Skin epidermis (tissue), 12 donors: ENCODE measurements around the gene MTG2.
"Not testable (repeated sequence)": the region's sequence is repeated elsewhere in the genome, so short reads cannot be mapped to it uniquely, and the experiment has no call there.

Source experiments
- H3K27ac ChIP-seq, 21 experiments: fragments of 200-600 bp; sonication (generic) in 11 of 21; one replicate each; pipeline ENCODE4 v1.5.0; 2020; ENCODE audit warnings: mild to moderate bottlenecking in 3 of 21, inconsistent platforms in 2 of 21, moderate library complexity in 2 of 21
- H3K4me3 ChIP-seq, 7 experiments: fragments of 200-600 bp; sonication (generic) in 2 of 7; one replicate each; pipeline ENCODE4 v1.5.0; 2020; ENCODE audit warnings: inconsistent platforms in 2 of 7, mild to moderate bottlenecking in 2 of 7, moderate library complexity in 1 of 7

The MTG2 gene

DNA sequence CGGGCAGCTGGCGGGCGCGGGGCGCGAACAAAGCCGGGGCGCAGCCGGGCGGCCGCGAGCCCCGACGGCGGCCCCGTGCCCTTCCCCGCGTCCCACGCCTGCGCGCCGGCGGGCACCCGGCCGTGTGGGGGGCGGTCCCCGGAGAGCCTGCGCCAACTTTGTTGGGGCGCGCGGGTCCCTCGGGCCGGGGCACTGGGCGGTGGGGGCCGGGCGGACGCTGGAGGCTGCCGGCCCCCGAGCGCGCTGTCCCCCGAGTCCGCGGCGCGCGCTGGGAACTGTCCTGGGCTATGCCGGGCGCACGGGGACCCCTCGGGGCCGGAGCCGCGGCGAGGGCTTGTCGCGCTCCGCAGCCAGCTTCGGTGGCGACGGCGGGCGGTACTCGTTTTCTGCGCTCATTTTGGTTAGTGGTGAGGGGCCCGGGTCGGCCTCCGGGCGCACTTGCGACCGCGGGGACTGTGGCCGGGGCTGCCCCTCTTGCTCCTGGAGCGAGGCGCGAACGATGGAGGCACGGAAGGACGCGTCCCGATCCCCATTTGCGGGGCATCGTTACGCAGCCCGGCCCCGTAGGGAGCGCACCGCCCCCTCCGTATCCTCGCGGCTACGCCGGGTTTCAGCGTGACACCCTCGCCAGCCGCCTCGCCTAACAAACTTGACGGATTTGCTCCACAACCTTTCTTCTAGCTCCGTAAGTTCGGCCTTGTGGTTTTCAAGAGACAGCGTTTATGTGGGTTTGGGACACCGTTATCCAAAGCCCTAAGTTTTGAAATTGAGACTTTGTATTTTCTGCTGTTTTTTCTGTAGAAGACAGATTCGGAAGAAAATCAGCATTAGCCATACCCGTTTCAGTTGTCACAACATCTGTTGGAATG, 38.6 kb upstream of the MTG2 start:
- Histone ChIP-seq H3K27ac (peak overlapping the region in 19 of 21 experiments; percentile 20 to 100 (median 92)), H3K4me3 (peak overlapping the region; percentile 62 to 97 (median 91))

- no peak overlapping the region for H3K4me3 ChIP-seq
- no peak overlapping the region for H3K27ac ChIP-seq
Measured at GRCh38 chr20:62145688-62146018, 37.2 kb upstream of the MTG2 start.

- Histone ChIP-seq H3K4me3 (no peak overlapping the region), H3K27ac (no peak overlapping the region)
Measured at GRCh38 chr20:62146019-62146755, 36.6 kb upstream of the MTG2 start.

GRCh38 chr20:62147125-62147524, 35.7 kb upstream of the MTG2 start:
- no peak overlapping the region for H3K27ac ChIP-seq
- no peak overlapping the region for H3K4me3 ChIP-seq

GRCh38 chr20:62147528-62147927, 35.3 kb upstream of the MTG2 start:
- Histone ChIP-seq H3K4me3 (no peak overlapping the region), H3K27ac (no peak overlapping the region)

DNA sequence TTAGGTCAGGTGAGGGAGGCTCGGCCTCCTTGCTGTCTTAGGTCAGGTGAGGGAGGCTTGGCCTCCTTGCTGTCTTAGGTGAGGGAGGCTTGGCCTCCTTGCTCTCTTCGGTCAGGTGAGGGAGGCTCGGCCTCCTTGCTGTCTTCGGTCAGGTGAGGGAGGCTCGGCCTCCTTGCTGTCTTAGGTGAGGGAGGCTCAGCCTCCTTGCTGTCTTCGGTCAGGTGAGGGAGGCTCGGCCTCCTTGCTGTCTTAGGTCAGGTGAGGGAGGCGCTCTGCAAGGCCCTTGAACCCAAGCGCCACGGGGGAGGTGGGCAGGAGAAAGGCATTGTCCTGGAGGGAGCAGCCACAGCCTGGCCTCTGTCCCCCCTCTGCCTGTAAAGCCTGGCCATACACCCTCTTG, 34.4 kb upstream of the MTG2 start:
- not testable (repeated sequence) for H3K4me3 ChIP-seq, H3K27ac ChIP-seq

DNA sequence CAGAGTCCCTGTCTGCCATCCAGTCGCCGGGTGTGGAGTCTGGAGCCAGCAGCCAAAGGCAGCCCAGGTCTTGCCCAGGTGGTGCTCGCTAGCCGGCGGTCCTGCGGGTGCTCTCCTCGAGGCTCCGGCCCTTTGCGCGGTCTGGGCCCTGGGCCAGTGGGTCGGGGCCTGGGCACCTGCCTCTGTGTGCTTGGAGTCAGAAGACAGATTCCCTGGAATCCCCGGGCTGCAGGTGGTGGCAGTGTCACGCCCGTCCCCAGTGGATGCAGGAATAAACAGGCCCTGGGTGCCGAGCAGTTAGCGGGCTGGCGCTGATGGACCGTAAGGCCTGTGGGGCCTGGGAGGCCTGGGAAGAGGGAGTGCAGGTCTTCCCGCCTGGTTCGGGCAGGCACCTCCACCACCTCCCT, 33.9 kb upstream of the MTG2 start:
- peak overlapping the region in 2 of 21 experiments; percentile 5 to 36 for H3K27ac ChIP-seq
- H3K4me3 ChIP-seq = no peak overlapping the region

DNA sequence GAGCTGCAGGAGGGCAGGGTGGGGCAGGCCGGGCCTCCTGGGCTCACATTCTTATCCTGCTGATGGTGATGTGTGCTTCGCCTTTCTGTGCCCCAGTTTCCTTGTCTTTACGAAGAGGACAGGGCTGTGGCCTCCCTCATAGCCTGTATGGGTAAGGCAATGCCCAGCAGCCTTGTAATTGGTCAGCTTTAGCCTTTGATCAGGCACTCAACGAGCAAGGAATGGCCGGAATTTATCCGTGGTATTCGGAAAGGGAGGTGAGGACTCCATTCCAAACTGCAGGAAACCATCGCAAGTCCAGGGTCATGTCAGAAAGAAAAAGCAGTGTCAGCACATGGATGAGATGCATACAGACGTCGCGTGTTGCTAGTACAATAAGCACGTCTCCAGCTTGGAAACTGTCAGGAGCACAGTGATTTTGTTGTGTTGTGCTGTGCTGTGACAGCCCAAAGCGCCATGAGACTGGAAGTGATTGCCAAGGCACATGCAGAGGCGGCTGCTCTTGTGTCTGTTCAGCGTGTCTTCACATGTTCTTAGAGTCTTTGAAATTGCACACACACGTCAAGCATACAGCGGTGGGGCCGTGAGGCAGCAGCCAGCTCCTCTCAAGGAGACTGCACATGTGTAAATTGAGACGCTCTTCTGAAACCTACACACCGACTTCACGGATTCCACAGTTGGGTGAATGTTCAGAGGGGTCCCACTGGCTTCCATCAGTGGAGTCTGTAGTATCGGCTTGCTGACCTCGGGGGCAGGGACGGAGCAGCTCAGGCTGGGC, 33.1 kb upstream of the MTG2 start:
- Histone ChIP-seq H3K27ac (peak overlapping the region in 5 of 21 experiments; percentile 5 to 38 (median 28)), H3K4me3 (no peak overlapping the region)

GRCh38 chr20:62150310-62150575, 32.6 kb upstream of the MTG2 start:
- no peak overlapping the region for H3K4me3 ChIP-seq
- peak overlapping the region in 1 of 21 experiments; percentile 38 for H3K27ac ChIP-seq

- Histone ChIP-seq H3K4me3 (no peak overlapping the region), H3K27ac (no peak overlapping the region)
Measured at GRCh38 chr20:62151225-62151624, 31.6 kb upstream of the MTG2 start.

DNA sequence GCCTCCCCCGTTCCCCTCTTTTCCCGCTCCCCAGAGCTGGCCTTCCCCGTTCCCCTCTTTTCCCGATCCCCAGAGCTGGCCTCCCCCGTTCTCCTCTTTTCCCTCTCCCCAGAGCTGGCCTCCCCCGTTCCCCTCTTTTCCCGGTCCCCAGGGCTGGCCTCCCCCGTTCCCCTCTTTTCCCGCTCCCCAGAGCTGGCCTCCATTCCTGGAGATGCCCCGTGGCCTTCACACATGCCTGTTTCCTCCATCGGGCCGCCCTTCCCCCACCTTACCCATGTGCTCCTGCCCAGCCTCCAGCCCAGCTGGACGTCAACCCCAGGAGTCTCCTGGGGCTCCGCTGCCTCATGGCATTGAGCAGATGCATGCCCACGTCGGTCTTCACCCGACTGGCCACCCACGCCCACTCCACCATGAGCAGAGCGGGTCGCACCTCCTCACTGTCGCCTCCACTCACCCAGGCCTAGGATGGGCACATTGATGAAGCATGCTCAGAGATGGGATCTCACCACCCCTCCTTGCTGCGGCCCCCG, 30.9 kb upstream of the MTG2 start:
- H3K4me3 ChIP-seq = no peak overlapping the region
- H3K27ac ChIP-seq = no peak overlapping the region

DNA sequence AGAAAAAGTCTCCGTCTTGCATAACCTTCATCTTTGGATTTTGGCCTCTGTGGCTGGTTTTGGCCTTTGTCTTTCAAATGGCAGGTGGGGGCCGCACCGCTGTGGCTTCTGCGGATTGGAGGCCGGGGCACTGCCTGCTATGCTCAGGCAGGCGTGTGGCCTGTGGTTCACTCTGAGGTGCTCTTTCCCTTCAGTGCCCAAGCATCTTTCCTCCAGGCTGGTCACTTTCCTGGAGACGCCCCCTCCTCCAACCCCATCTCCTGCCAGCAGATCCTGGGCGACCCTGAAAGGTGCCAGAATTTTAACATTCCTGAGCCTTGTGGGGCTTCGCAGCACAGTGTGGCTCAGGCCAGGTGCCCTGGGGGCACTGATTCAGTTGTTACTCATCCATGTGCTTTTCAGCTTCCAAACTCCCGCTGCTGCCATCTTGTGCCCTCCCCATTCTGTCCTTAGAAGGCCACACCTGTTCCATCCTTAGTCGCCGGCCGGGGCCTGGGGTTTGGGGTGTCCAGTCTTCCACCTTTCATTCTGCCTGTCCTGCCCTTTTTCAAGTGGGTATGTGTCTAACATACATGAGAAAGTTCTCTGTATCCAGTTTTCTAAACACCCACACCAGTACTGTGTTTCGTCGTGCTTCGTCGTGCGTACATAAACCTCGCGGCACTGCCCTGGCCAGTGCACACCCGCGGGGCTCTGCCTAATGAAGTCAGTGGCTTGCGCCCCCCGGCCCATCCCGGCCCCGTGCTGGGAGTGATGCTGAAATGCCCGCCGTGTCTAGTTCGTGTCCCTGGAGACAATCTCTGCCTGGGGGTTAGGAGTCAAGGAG, 27.2 kb upstream of the MTG2 start:
- Histone ChIP-seq H3K4me3 (no peak overlapping the region), H3K27ac (no peak overlapping the region)

DNA sequence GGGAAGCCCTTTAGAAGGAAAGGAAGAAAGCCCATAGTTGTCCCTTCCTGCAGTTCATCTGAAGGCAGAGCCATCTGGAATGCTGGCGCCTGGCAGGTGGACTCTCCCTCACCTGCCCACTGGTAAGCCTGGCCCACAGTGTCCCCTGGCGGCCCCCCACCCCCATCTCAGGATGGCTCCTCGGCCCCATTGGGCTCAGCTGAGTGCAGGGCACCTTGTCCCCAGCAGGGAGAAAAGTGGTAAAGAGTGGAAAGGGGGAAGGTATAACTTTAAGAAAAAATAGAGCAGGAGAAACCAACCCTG, 26.6 kb upstream of the MTG2 start:
- Histone ChIP-seq H3K27ac (no peak overlapping the region), H3K4me3 (no peak overlapping the region)

- Histone ChIP-seq H3K4me3 (no peak overlapping the region), H3K27ac (peak overlapping the region in 1 of 21 experiments; percentile 32)
Measured at GRCh38 chr20:62156592-62157386, 26.0 kb upstream of the MTG2 start.

GRCh38 chr20:62157387-62158087, 25.3 kb upstream of the MTG2 start:
- no peak overlapping the region for H3K27ac ChIP-seq
- H3K4me3 ChIP-seq = no peak overlapping the region

DNA sequence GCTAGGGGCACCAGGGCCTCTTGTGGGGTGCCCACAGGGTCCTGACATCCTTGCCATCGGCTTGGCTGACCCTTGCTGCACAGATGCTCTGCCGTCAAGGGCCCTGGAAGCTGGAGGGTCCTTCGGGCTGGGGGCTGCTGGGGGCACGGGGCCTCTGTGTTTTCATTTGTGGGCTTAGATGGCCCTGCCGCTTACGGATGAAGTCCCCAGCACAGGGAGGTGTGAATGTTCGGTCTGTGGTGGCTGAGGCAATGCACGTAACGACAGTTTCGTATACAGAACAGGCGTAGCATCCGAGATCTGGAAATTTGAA, 24.8 kb upstream of the MTG2 start:
- Histone ChIP-seq H3K27ac (no peak overlapping the region), H3K4me3 (no peak overlapping the region)

GRCh38 chr20:62158541-62158940, 24.3 kb upstream of the MTG2 start:
- Histone ChIP-seq H3K4me3 (no peak overlapping the region), H3K27ac (no peak overlapping the region)

GRCh38 chr20:62159052-62159451, 23.8 kb upstream of the MTG2 start:
- H3K27ac ChIP-seq = peak overlapping the region in 3 of 21 experiments; percentile 9 to 48 (median 32)

GRCh38 chr20:62159839-62160238, 23.0 kb upstream of the MTG2 start:
- Histone ChIP-seq H3K27ac (peak overlapping the region in 5 of 21 experiments; percentile 9 to 49 (median 32)), H3K4me3 (no peak overlapping the region)

More at GRCh38 chr20:62159052-62159451, 23.8 kb upstream of the MTG2 start:
- H3K4me3 ChIP-seq = no peak overlapping the region
